Left forelimb (tissue), 1 donor: Measurements from ENCODE around the gene OTULINL.

Source experiments
- DNase-seq: peaks from one replicate; pipeline ENCODE4 v3.0.0-alpha.2; 2018; ENCODE audit warnings: low spot score

Gene OTULINL

GRCh38 chr5:14577079-14577725 lies 4.4 kb upstream of the OTULINL start:
- DNase-seq = no peak

GRCh38 chr5:14577971-14578370 lies 3.6 kb upstream of the OTULINL start:
- no peak for DNase-seq

DNA sequence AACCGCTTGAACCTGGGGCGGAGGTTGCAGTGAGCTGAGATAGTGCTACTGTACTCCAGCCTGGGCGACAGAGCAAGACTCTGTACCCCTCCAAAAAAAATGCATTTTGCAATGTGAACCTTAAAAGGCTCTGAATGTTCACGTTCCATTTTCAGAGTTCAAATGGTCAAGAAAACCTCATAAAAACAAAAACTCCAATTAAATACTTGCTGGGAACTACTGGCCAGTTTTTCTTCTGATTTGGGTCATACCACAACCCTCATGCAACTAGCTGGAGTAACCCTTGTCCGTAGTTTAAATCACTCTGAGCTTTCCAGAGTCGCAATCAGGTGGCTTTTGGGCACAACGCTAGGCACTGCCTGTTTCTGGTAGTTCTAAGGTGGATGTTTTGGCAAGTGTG lies 2.3 kb upstream of the OTULINL start:
- no peak for DNase-seq

GRCh38 chr5:14579731-14580397 lies 1.7 kb upstream of the OTULINL start:
- DNase-seq = no peak

- no peak for DNase-seq
These were observed 1.1 kb upstream of the OTULINL start for GRCh38 chr5:14580398-14581034.

DNA sequence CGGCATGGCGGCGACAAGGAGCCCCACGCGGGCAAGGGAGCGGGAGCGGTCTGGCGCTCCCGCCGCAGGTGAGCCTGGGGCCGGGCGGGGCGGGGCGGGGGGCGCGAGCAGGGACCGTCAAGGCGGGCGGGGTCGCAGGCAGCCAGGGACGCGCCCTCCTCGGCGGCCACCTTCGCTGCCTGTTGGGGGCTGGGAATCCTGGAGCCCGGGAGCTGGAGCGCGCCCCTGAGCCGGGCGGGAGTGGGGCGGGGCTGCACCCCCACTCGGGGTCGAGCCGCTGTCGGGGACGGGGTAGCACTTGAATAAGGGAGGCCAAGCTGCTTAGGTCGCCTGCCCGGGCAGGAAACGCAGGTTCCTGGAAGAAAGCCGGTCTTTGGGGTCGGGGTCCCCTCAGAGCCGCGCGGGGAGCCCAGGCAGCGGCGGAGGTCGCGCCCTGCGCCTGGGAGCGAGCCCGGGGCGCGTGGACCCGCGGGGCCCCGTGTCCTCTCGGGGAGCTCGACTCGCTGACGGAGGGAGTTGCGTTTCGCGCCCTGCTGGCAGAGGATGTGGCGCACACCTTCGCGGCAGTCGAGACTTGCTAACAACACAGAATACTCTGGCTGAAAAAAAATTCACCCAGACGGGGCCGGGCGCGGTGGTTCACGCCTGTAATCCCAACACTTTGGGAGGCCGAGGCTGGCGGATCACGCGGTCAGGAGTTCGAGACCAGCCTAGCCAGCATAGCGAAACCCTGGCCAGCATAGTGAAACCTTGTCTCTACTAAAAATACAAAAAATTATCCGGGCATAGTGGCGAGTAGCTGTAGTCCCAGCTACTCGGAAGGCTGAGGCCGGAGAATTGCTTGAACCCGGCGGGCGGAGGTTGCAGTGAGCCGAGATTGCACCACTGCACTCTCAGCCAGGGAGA lies 552 bp downstream of the OTULINL start:
- DNase-seq = peak; percentile 72

DNA sequence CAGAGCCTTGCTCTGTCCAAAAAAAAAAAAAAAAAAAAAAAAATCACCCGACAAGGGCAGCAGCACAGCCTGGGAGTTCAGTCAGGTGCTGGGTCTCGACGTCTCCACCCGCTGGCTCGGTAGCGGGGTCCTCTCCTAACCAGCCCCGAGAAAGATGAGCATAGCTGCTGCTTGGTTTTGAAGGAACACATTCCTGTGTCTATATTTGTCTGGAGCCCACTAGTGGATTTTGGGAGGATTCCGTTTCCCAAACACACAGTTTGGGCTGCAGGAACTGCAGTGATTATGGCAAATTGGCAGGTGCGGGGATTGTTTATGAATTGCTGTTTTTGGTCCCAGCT lies 1.2 kb downstream of the OTULINL start:
- DNase-seq = no peak

GRCh38 chr5:14584848-14585247 lies 3.3 kb downstream of the OTULINL start:
- no peak for DNase-seq

- no peak for DNase-seq
These were observed 5.6 kb downstream of the OTULINL start for GRCh38 chr5:14587150-14587549.

DNA sequence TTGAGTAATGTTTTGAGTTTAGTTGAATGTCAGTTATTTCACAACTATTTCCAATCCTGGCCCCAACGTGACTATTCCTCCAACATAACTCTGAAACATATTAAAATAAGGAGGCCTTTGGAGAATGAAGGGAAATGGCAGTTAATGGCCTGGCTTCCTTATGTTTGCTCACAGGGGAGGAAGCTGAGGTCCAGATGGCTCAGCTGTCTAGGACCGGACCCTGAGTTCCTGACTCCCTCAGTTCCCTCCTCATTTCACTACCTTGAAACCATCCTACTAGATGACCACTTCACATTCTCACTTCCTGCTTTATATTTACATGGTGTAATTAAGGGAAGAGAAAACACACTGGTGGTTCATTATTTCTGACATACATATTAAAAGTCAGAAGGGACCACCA lies 6.6 kb downstream of the OTULINL start:
- DNase-seq = no peak

DNA sequence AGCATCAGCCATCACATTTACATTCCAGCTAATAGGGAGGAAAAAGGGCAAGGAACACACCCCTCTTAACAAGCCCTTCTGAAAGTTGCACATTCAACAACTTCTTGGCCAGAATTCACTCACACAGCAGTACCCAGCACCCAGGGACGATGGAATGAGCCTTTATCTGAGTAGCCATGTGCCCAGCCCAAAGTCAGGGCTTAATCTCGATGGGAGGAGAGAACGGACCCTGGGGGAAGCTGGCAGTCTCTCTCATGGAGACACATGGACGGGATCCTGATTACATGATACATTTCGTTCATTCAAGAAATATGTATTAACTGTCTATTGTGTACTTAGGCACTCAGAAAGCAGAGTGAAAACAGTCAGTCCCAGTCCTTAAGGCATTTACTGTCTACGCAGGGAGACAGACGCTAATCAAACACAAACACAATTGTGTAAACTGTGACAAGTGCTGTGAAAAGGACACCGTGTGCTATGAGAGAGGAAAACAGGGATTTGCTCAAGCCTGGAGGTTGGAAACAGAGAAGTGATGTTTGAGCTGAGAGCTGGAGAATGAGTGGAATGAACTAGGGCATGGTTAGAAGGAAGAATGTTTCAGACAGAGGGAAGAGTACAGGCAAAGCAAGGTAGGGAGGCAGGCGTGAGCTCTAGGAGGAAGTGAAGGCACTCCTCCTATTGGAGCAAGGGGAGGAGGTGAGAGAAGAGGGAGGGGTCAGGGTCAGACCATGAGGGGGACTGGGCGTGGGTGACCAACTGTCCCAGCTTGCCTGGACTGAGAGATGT lies 7.4 kb downstream of the OTULINL start:
- DNase-seq = no peak

DNA sequence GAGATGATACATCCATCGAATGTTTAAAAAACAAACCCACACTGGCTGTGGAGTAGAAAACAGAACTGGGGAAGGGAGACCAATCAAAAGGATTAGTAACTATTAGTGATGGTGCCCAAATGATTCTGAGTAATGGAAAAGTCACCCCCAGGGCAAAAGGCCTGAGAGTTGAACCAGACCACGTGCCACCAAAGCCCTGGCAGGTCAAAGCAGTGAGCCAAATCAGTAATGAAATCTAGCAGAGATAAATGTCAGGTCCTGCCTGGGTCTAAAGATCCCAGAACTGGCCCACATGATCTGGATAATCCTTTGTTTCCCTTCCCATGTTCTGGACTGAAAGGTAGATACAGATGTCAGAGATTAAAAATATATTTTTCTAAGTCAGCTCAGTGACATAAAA lies 9.4 kb downstream of the OTULINL start:
- DNase-seq = no peak

DNA sequence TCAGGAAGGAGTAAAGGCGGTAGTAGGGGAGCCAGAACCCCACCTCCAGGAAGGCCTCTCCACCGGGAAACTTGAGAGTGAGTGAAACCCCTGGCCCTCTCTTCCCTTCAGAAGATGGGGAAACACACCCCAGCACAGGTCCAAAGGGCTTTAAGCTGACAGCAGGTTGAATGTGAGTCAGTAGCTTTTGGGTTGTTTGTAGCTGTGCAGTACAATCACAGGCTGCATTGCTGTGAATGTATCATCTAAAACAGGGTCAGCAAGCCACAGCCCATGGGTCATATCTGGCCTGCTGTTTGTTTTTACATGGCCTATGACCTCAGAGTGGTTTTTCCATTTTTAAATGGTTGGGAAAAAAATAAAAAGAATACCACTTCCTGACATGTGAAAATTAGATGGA lies 10.0 kb downstream of the OTULINL start:
- no peak for DNase-seq

- no peak for DNase-seq
These were observed 11.9 kb downstream of the OTULINL start for GRCh38 chr5:14593326-14594021.

DNA sequence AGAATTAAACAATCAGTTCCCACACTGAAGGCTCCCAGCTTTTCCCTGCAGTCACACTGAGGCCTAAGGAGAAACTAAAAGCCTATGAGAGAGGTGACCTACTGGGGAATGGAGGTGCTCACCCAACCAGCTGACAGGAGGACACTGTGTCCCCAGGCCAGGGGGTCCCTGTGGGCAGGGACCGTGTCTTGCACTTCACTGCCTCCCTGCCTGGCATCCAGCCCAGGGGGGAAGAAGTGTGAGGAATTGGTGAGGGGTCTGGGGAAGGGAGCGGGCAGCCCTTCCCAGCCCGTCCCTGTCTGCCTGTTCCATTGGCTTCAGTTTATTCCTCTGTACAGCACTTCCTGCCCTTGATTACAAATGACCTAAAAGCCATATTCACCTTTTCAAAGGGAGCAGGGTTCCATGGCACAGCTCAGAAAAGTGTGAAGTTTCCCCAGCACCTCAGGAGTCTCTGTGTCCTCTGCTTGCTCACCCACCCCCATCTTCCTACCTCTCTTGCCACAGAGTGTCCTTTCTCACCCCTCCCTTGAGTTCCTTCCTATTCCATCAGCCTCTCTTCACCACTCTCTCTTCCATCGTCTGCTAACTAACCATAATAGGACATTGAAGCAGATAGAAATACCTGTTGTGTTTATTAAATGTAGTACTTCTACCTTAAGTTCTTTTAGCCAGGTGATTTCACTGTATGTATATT lies 12.9 kb downstream of the OTULINL start:
- no peak for DNase-seq

DNA sequence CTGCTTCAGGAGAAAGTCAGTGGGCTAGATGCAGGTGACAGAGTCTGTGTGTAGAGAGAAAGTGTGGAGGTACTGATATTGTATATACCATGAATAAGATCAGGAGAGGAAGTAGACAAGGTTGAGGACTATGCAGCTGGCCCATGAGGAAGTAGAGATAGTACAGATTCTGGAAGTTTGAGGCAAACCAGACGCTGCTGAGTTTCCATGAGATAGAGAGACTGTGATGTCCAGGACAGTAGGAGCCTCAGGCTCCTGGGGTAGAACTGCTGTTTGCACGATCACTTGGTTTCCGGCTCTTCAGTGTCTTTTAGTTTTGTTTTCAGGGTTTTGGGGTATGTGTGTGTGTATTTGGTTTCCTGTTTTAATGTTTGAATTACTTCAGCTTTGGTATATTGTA lies 13.6 kb downstream of the OTULINL start:
- no peak for DNase-seq

DNA sequence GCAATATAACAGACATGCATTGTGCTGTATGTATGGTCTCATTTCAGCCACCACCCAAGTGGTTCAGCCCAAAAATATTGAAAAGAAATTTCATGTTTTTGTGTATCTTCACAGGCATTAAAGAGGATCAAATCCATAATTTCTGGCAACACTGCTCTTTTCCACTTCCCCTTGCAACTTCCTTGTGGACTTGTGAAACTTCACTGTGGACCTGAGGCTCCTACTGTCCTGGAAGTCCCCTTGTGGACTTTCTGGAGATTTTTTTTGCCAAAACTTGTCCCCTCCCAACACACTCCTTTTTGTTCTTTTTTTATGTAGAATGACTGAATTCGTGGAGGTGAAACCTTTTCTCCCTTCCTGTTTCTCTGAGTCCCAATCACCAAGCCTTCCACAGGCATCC lies 14.3 kb downstream of the OTULINL start:
- no peak for DNase-seq

DNA sequence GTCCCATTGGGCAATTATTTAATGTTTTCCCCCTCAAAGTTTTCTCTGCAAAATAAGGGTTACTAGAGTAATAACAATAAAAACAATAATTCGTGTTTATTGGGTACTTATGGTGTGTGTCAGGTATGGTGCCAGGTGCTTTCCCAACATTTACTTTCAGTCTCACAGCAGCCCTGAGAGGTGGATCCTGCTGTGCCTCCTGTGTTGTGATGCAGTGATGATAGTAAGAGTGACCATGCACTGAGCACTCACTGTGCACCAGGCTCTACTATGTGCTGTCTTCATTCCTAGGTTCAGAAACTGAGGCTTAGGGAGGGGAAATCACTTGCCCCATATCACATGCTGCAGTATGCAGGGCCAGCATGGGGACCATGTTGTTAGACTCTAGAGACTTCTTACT lies 15.5 kb downstream of the OTULINL start:
- DNase-seq = no peak

GRCh38 chr5:14598225-14598624 lies 16.6 kb downstream of the OTULINL start:
- no peak for DNase-seq

DNA sequence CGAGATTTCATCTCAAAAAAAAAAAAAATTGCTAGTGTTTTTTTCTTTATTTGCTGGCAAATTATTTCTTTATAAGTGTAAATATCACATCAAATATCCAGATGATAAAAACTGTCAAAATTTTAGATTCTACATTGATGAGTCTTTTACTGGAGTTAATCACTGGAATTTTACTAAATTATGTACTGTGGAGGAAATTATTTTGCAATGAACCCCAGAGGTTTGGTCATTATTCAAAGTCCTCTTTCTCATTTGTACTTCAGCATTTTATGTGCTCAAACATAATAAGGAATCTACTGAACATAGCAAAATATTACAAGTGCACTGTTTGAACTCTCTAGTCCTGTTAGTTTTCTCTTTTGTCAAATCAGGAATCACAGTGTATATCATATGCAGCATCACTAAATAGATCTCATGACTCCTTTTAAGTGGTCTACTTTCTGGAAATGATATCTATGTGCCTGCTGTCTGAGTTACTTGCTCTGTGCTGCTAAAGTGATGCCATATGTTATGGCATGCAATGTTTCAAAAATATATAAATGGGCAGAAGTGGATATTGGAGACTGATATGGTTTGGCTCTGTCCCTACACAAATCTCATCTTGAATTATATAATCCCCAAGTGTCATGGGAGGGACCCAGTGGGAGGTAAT lies 18.0 kb downstream of the OTULINL start:
- DNase-seq = no peak
